Neural cell (in vitro differentiated cells): ENCODE results near the gene RNF44. TPM values are rescaled to one million over a fixed set of nuclear protein-coding genes. Genes with fewer than 3 reads are reported as not detected.

Source experiments
- H2AFZ ChIP-seq: fragments of 200-600, 300-800 bp; sonication (generic), shearing (Covaris generic); 2 replicates; pipeline ENCODE4 v1.6.0; 2014; ENCODE audit warnings: low read depth, mild to moderate bottlenecking, antibody characterized with exemption, low read length, moderate library complexity
- H3F3A ChIP-seq: fragments of 200-600 bp; shearing (Covaris generic); 2 replicates; pipeline ENCODE4 v1.6.1; 2016; ENCODE audit warnings: mild to moderate bottlenecking, moderate library complexity, mixed read lengths, antibody characterized with exemption, low read length; ENCODE audit not compliant: insufficient read depth, poor library complexity, severe bottlenecking
- H3K27ac ChIP-seq: fragments of 200-600, 300-800 bp; sonication (generic), shearing (Covaris generic); 2 replicates; pipeline ENCODE4 v1.5.1; 2014; ENCODE audit warnings: mild to moderate bottlenecking, low read length, moderate library complexity
- H3K27me3 ChIP-seq: fragments of 300-800, 200-600 bp; sonication (generic), shearing (Covaris generic); 2 replicates; pipeline ENCODE4 v1.6.0; 2014; ENCODE audit warnings: mild to moderate bottlenecking, low read depth, low read length, moderate library complexity; ENCODE audit not compliant: insufficient read depth
- H3K36me3 ChIP-seq: fragments of 300-800, 200-600 bp; sonication (generic), shearing (Covaris generic); 2 replicates; pipeline ENCODE4 v1.5.1; 2014; ENCODE audit warnings: mild to moderate bottlenecking, antibody characterized with exemption, low read length, moderate library complexity; ENCODE audit not compliant: insufficient read depth
- H3K4me2 ChIP-seq: fragments of 300-800, 200-600 bp; sonication (generic), shearing (Covaris generic); 2 replicates; pipeline ENCODE4 v1.6.0; 2014; ENCODE audit warnings: mild to moderate bottlenecking, low read length
- H3K4me3 ChIP-seq: fragments of 300-800, 200-600 bp; sonication (generic), shearing (Covaris generic); 2 replicates; pipeline ENCODE4 v1.5.1; 2014; ENCODE audit warnings: mild to moderate bottlenecking, low read length, moderate library complexity
- H3K79me2 ChIP-seq: fragments of 200-600 bp; shearing (Covaris generic); replicated peaks from 2 replicates; pipeline ENCODE4 v1.6.0; 2014; ENCODE audit warnings: mild to moderate bottlenecking, low read length, moderate library complexity; ENCODE audit not compliant: insufficient read depth
- H3K9ac ChIP-seq: fragments of 300-800, 200-600 bp; sonication (generic), shearing (Covaris generic); 2 replicates; pipeline ENCODE4 v1.6.1; 2016; ENCODE audit warnings: mild to moderate bottlenecking, low read length, mixed read lengths
- H3K9me2 ChIP-seq: fragments of 200-600 bp; shearing (Covaris generic); 2 replicates; pipeline ENCODE4 v1.6.1; 2016; ENCODE audit warnings: mild to moderate bottlenecking, low read length, mixed read lengths; ENCODE audit not compliant: insufficient read depth
- H3K9me3 ChIP-seq: fragments of 200-600, 300-800 bp; sonication (generic), shearing (Covaris generic); 2 replicates; pipeline ENCODE4 v1.6.1; 2016; ENCODE audit warnings: mild to moderate bottlenecking, mixed run types, low read length, moderate library complexity, mixed read lengths
- H4K20me1 ChIP-seq: fragments of 200-600 bp; shearing (Covaris generic); 2 replicates; pipeline ENCODE4 v1.6.1; 2016; ENCODE audit warnings: mild to moderate bottlenecking, mixed run types; ENCODE audit not compliant: insufficient read depth
- EP300 ChIP-seq: fragments of 450-650 bp; conservative IDR thresholded peaks from 2 replicates; pipeline ENCODE4 v1.6.1; 2014; ENCODE audit warnings: antibody characterized with exemption, mild to moderate bottlenecking, moderate library complexity; ENCODE audit not compliant: poor library complexity, severe bottlenecking
- EZH2 ChIP-seq: fragments of 200-600, 300-800 bp; shearing (Covaris generic), sonication (generic); IDR thresholded peaks from 2 replicates; pipeline ENCODE4 v1.6.1; 2014; ENCODE audit warnings: antibody characterized with exemption, low read length, borderline replicate concordance, mild to moderate bottlenecking; ENCODE audit not compliant: insufficient read depth, poor library complexity, severe bottlenecking
- MXI1 ChIP-seq: fragments of 450-650 bp; conservative IDR thresholded peaks from 2 replicates; pipeline ENCODE4 v1.6.1; 2014; ENCODE audit warnings: antibody characterized with exemption, mild to moderate bottlenecking; ENCODE audit not compliant: poor library complexity, severe bottlenecking
- POLR2AphosphoS5 ChIP-seq: IDR thresholded peaks from 2 replicates; pipeline ENCODE4 v1.6.1; 2012
- RAD21 ChIP-seq: fragments of 450-650 bp; conservative IDR thresholded peaks from 2 replicates; pipeline ENCODE4 v1.6.1; 2014; ENCODE audit warnings: antibody characterized with exemption, mild to moderate bottlenecking, moderate library complexity
- SMC3 ChIP-seq: fragments of 450-650 bp; conservative IDR thresholded peaks from 2 replicates; pipeline ENCODE4 v1.6.1; 2014; ENCODE audit warnings: antibody characterized with exemption, mild to moderate bottlenecking, moderate library complexity; ENCODE audit not compliant: poor library complexity
- TAF1 ChIP-seq: IDR thresholded peaks from 2 replicates; pipeline ENCODE4 v1.6.1; 2012; ENCODE audit warnings: low read depth
- polyA plus RNA-seq: library from polyadenylated mRNA; depleted of rRNA; stranded (reverse); fragments of >200 nt; gene quantifications from 2 replicates; pipeline ENCODE4 v1.2.3, GENCODE V29; 2014
- TF ChIP-seq, protein P1 (sequence below): IDR thresholded peaks from 2 replicates; pipeline ENCODE4 v1.6.1; 2012; ENCODE audit warnings: borderline replicate concordance
- TF ChIP-seq, protein P2 (sequence below): fragments of 450-650 bp; IDR thresholded peaks from 2 replicates; pipeline ENCODE4 v1.5.1; 2014; ENCODE audit warnings: antibody characterized with exemption, mild to moderate bottlenecking, moderate library complexity; ENCODE audit not compliant: poor library complexity, severe bottlenecking

RNF44 gene
- polyA plus RNA-seq, 1 donor from 2014 or later = 22.2 TPM

DNA sequence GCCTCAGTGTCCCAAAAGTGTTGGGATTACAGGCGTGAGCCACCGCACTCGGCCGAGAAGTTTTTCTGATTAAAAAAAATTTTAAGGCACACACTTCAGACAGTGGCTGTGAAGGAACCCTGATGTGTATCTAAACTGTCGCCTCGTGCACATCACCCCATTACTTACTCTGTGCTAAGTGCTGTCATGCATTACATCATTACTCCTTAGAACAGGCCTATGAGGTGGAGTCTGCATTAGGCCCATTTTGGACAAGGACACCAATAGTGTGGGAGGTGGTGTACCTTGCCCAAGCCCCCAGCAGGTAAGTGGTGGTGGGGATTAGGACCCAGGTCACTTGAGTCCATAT, 8.2 kb upstream of the RNF44 start:
- Histone ChIP-seq H3F3A (no peaks in the 10 kb centered on the region), H3K4me3 (no peak overlapping the region), H4K20me1 (no peaks in the 10 kb centered on the region), H3K9ac (no peak overlapping the region), H3K9me3 (no peaks in the 10 kb centered on the region), H3K36me3 (no peaks in the 10 kb centered on the region), H3K27ac (no peak overlapping the region), H3K27me3 (no peaks in the 10 kb centered on the region), H3K9me2 (no peaks in the 10 kb centered on the region), H3K79me2 (no peaks in the 10 kb centered on the region), H2AFZ (no peak overlapping the region), H3K4me2 (no peak overlapping the region)
- TF ChIP-seq MXI1 (no peak), SMC3 (no peak), RAD21 (no peak), POLR2AphosphoS5 (no peak), EZH2 (no peak)

DNA sequence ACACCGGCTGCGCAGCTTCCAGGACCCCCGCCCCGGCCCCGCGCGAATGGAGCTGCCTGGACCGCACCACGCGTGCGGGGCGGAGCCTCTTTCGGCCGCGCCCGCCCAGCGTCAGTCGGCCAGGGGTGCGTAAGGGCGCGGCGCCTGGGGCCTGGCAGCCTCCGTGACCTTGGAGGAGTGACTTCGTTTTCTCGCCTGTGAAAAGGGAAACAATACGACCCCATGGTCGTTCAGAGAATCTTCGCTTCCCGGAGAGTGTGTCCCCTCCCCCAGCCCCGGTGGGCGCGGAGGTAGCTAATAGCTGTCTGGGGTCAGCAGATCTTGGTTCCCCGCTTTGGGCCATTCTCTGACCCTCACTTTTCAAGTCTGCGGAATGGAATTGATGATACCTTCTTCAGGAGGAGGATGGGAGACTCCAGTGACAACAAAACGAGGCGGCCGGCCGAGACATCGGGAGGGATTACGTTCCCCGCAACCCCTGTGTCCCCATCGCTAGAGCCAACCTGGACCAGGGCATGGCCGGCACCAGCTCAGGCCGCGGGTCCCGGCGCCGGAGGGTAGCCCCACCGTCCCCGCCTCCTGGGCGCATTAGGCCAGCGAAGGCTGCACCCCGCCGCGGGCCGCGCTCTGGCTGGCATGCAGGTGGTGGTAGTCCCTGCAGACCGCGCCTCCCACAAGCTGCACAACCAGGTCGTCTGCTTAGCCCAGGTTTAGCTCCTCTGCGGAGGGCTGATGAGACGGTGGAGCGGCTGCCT, 6.4 kb upstream of the RNF44 start:
- no peaks in the 10 kb centered on the region for H3F3A ChIP-seq
- no peaks in the 10 kb centered on the region for H3K9me2 ChIP-seq
- H4K20me1 ChIP-seq = no peaks in the 10 kb centered on the region
- peak overlapping the region; percentile 79 for H3K9ac ChIP-seq
- H3K4me3 ChIP-seq = peak overlapping the region; percentile 91
- no peaks in the 10 kb centered on the region for H3K9me3 ChIP-seq
- H3K36me3 ChIP-seq = no peaks in the 10 kb centered on the region
- peak overlapping the region; percentile 64 for H3K27ac ChIP-seq
- H2AFZ ChIP-seq = peak overlapping the region; percentile 69
- H3K4me2 ChIP-seq = peak overlapping the region; percentile 92
- no peaks in the 10 kb centered on the region for H3K79me2 ChIP-seq
- H3K27me3 ChIP-seq = no peaks in the 10 kb centered on the region
- TF ChIP-seq RAD21 (no peak), EZH2 (no peak), MXI1 (no peak), SMC3 (peak; percentile 29), EP300 (no peak), POLR2AphosphoS5 (peak; percentile 74), TAF1 (no peak)
- TF ChIP-seq, protein P1, sequence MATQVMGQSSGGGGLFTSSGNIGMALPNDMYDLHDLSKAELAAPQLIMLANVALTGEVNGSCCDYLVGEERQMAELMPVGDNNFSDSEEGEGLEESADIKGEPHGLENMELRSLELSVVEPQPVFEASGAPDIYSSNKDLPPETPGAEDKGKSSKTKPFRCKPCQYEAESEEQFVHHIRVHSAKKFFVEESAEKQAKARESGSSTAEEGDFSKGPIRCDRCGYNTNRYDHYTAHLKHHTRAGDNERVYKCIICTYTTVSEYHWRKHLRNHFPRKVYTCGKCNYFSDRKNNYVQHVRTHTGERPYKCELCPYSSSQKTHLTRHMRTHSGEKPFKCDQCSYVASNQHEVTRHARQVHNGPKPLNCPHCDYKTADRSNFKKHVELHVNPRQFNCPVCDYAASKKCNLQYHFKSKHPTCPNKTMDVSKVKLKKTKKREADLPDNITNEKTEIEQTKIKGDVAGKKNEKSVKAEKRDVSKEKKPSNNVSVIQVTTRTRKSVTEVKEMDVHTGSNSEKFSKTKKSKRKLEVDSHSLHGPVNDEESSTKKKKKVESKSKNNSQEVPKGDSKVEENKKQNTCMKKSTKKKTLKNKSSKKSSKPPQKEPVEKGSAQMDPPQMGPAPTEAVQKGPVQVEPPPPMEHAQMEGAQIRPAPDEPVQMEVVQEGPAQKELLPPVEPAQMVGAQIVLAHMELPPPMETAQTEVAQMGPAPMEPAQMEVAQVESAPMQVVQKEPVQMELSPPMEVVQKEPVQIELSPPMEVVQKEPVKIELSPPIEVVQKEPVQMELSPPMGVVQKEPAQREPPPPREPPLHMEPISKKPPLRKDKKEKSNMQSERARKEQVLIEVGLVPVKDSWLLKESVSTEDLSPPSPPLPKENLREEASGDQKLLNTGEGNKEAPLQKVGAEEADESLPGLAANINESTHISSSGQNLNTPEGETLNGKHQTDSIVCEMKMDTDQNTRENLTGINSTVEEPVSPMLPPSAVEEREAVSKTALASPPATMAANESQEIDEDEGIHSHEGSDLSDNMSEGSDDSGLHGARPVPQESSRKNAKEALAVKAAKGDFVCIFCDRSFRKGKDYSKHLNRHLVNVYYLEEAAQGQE = peak; percentile 41
- TF ChIP-seq, protein P2, sequence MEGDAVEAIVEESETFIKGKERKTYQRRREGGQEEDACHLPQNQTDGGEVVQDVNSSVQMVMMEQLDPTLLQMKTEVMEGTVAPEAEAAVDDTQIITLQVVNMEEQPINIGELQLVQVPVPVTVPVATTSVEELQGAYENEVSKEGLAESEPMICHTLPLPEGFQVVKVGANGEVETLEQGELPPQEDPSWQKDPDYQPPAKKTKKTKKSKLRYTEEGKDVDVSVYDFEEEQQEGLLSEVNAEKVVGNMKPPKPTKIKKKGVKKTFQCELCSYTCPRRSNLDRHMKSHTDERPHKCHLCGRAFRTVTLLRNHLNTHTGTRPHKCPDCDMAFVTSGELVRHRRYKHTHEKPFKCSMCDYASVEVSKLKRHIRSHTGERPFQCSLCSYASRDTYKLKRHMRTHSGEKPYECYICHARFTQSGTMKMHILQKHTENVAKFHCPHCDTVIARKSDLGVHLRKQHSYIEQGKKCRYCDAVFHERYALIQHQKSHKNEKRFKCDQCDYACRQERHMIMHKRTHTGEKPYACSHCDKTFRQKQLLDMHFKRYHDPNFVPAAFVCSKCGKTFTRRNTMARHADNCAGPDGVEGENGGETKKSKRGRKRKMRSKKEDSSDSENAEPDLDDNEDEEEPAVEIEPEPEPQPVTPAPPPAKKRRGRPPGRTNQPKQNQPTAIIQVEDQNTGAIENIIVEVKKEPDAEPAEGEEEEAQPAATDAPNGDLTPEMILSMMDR = no peak
